Ovary (tissue), 9 donors: ENCODE results near the gene GULP1. TPM values are rescaled to one million over a fixed set of nuclear protein-coding genes. Genes with fewer than 3 reads are reported as not detected.
A peak's percentile ranks its signal among the peaks of the same experiment; 100 is the strongest.

ENCODE experiments used
- microRNA counts: library from miRNA; unstranded; fragments of <30 nt; microRNA quantifications from one replicate; lab custom pipeline; 2016
- microRNA-seq, 3 donors: library from miRNA; unstranded; fragments of <30 nt; microRNA quantifications; one replicate each; pipeline versions ENCODE4 to v1.2.0, GENCODE V29; 2019 to 2020
- polyA plus RNA-seq, 2 donors: library from polyadenylated mRNA; stranded (reverse); fragments of 200-250 nt in 1 of 2; fragments of 350-450 nt in 1 of 2; fragmentation: Illumina TruSeq in 1 of 2; extraction: RNeasy Lipid Tissue Mini Kit (QIAGEN cat#74804) in 1 of 2; gene quantifications; one replicate each; pipeline ENCODE4 v1.2.3, GENCODE V29; 2013 to 2014
- small RNA-seq: library from RNA; depleted of rRNA; stranded (forward); fragments of <200 nt; gene quantifications from one replicate; pipeline ENCODE3, GENCODE V24; 2016
- total RNA-seq, 7 donors: library from RNA; depleted of rRNA in 2 of 7; stranded (reverse); fragments of >200 nt in 2 of 7; fragmentation: NEBNext Ultra II Directional in 3 of 7; extraction: Animal tissue kit (Norgen Biotek cat#: 25700) in 3 of 7; gene quantifications; one replicate each; pipeline versions ENCODE4 v1.1.0 to v1.2.4, GENCODE V29; 2016 to 2023
- donor health status: DM: no; HTN: no; CAD: no; lungs with moderate emphysema.
- donor health status: DM: no; HTN: no; CAD: no.
- donor health status: Bipolar disorder and iron deficiency.
- donor health status: DM: yes; HTN: yes; CAD: no.
- donor health status: DM: no; HTN: no; CAD: no.
- donor health status: DM: yes; HTN: yes; CAD: no.

GULP1 gene
- total and polyA plus RNA-seq, 9 donors, result 22.3 to 57.7 (median 42.9) TPM

MicroRNA genes within 50 kb of the gene (microRNA counts, 767-probe panel; counts per million panel counts)
- microRNA hsa-miR-561-3p (lab: Ali Mortazavi, UCI), result 530 counts per million, percentile 78 among the panel's probes with 10 or more counts

Small RNA genes within 50 kb of the gene (microRNA-seq; reads per million reads assigned to microRNA genes)
- 0.32 to 3.4 (median 0.38) reads per million in 3 donors for gene MIR561

Small RNA genes within 50 kb of the gene (small RNA-seq; reads per million reads assigned to genes)
- 0.60 reads per million, percentile 27 among the genes with 10 or more reads in this experiment for gene MIR561
- gene RNA5SP114, result not detected
